Activated CD4-positive, alpha-beta T cell treated with anti-CD3 and anti-CD28 coated beads for 4 hours (primary cell): ENCODE measurements around the gene TBC1D16.
"Not testable (repeated sequence)": the region's sequence is repeated elsewhere in the genome, so short reads cannot be mapped to it uniquely, and the experiment has no call there.

ENCODE experiments used
- DNase-seq, 2 donors: peaks; one replicate each; pipeline ENCODE4 v3.0.0-alpha.2; 2020

Gene TBC1D16

GRCh38 chr17:80002690-80003490 is 32.8 kb downstream of the TBC1D16 start:
- DNase-seq = no peak

DNA sequence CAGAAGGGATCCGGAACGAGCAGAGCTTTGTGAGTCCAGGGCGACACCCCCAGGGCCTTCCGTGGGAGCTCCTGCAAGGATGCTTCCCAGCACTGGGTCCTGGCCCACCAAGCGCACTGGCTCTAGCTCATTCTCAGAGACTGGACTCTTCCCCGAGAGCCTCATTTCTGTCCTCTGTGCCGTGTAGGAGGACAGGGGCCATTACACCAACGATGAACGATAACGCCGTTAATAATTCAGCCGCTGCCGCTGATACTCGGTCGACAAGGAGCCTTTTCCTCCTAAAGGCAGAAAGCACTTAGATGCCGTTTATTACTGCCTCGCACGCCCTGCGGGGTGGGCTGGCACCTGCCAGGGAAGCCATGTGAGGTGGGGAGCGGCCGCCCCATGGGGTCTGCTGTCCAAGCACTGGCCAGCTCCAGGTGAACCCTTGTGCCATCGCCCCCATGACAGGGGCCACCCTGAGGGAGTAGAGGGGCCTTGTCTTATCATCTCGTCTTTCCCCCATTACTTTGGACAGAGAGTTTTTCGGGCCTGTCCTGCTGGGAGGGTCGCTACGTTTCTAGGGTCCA is 33.5 kb downstream of the TBC1D16 start:
- no peak for DNase-seq

DNA sequence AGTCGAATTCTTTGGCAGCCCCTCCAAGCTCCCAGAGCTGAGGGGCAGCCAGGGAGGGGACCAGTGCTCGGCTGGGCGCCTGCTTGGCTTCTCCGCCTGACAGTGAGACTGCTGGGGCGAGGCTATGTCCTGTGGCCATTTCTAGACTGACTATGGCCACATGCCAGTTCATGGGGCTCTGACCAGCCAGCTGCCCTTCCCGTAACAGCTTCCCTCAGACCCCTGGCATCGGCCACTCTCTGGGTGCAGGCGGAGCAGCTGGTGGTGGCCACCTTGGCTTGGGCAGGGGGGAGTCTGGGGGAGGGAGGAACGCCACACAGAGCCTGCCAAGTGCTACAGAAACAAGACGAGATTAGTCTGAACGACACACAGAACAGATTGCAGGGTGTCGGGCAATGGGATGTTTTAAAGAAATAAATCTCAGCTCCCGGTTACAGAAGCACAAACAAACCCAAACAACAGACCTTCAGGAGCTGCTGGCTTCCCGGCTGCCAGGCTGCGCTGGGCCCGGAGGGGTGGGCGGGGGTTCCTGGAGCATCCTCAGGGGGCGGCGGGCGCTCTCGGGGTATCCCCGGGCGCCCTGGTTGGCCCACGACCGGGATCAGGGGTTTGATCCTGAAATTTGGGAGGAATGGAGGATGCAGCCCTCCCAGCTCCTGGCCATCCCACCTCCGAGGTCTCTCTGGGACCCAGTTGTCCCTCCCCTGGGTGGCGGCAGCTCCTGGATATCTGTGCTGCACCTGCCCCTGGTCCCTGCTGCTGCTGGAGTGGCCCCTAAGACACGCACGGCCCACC is 34.5 kb downstream of the TBC1D16 start:
- no peak for DNase-seq

GRCh38 chr17:80000136-80000535 is 35.5 kb downstream of the TBC1D16 start:
- no peak for DNase-seq

GRCh38 chr17:79997011-79997660 is 38.5 kb downstream of the TBC1D16 start:
- peak; percentile 56 to 69 for DNase-seq

- DNase-seq = no peak
Measured at GRCh38 chr17:79996291-79996690, 39.4 kb downstream of the TBC1D16 start.

GRCh38 chr17:79995696-79996095 is 40.0 kb downstream of the TBC1D16 start:
- no peak for DNase-seq

DNA sequence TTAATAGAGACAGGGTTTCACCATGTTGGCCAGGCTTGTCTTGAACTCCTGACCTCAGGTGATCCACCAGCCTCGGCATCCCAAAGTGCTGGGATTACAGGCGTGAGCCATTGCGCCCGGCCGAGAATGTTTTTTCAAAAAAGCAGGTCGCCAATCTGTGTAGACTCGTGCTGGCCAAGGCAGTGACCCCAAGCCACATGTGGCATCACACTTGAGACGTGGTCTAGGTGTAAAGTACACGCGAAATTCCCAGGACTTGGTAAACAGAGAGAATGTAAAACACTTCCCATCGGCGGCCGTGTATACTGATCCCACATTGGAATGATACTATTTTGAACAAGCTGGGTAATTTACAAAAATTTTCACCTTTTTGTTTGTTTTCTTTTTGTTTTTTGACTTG is 41.1 kb downstream of the TBC1D16 start:
- no peak for DNase-seq

DNA sequence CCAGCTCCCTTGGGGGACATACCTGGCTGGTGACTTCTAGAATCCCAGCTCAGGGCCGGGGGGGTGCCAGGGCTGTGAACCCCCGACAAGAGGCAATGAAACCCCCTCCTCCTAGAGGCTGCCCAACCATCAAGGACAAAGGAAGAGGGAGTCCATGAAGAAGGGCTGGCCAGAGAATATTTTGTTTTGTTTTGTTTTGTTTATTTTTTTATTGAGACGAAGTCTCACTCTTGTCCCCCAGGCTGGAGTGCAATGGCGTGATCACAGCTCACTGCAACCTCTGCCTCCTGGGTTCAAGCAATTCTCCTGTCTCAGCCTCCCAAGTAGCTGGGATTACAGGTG is 41.5 kb downstream of the TBC1D16 start:
- not testable (repeated sequence) for DNase-seq

- peak; percentile 43 to 53 for DNase-seq
Measured at GRCh38 chr17:79993390-79994227, 42.1 kb downstream of the TBC1D16 start.

GRCh38 chr17:79992649-79993389 is 42.9 kb downstream of the TBC1D16 start:
- no peak for DNase-seq

DNA sequence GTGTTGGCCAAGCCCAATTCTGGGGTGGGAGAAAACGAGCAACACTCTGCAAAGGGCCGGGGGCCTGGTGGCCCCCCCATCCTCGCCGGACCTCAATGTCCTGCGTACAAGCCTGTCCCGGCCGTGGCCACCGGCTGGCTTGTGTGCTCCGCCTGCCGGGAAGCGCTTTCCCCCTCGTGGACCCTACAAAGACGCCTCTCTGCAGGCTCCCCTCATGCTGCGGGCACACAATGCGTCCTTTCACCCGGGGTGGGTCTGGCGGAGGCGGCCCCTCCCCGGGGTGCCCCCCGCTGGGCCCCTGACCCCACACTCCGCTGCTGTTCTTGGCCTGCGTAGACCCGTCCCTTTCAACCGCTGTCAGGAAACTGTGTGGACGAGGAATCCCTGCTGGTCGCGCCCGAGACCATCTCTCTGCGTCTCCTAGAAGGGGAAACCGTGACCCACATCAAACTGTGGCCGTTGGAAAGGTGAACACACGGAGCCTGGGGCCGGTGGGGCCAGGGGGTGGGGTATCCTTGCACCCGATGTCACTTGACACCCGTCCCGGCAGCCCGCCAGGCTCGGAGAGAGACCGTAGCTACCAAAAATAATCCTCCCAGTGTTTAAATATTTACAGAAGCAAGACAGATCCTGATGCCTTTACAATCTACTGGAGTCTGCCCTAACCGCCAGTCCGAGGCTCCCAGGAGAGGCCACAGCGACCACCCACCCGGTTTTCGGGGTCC is 43.6 kb downstream of the TBC1D16 start:
- no peak for DNase-seq

DNA sequence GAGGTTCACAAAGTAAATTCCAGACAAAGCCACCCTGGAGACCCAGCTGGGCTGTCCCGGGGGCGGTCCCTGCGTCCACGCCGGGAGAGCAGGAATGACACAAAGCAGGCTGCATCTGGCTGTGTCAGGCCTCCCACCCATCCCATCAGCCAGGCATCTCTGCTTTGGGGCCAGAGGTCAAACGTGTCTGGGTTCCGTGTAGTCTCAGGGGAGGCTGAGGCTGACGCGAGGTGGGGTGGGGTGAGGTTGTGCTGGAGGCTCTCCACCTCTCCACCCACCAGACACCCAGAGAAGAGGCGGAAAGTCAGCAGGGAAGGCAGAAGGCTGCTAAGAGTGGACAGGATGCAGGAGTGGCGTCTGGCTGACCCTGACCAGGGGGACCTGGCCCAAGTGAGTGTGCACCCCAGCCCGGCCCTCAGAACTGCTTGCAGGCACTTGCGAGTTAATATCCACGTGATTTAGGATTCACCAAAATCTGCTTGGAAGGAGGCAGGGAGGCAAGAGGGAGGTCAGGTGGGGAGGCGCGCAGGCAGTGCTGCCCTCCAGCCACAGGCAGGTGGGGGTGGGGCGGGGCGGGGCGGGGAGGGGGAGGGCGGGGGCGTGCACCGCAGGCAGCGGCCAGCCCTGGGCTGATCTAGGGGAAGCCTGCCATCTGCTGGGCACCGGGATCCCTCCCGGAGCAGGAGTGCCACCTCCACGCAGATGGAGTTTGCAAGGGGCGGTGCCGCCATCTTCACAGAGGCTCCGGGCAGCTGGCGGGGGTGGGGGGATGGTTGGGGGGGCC is 44.3 kb downstream of the TBC1D16 start:
- peak; percentile 84 to 85 for DNase-seq

GRCh38 chr17:79990704-79991103 is 45.0 kb downstream of the TBC1D16 start:
- DNase-seq = no peak

DNA sequence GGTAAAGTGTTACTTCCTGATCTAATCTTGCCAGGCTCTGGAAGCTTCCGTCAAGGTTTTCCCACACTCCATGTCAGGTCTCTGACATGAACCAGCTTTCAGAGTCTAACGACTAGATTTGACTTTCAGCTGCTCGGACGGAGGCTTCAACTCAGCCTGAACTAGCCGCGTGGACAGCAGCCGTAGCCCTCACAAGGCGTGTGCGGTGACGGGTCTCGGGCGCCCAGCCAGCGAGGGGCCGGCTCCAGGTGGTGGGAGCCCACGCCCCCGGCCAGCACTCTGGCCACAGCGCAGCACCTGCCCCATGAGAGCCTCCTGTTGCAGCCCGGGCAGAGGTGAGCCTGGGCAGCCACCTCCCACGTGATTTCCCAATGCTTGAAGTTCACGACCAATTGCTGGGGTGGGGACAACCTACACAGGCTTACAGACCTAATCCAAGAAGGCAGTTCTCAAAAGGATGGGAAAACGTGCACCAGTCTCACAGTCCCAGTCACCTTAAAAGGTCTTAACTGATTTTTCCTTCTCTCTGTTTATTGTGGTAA is 45.5 kb downstream of the TBC1D16 start:
- DNase-seq = no peak

GRCh38 chr17:79989106-79989835 is 46.4 kb downstream of the TBC1D16 start:
- no peak for DNase-seq

- no peak for DNase-seq
Measured at GRCh38 chr17:79988185-79988971, 47.3 kb downstream of the TBC1D16 start.

DNA sequence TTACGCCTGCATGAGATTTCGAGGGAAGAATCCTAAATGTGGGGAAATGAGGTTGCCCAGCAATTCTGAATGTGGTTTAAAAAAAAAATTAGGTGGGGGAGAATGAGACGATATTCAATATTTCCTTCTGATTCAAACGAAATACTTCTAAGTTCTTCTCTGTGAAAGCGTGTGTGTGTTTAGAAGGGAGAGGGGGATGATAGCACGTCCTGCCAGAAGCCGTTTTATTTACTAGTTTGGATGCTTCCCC is 47.8 kb downstream of the TBC1D16 start:
- no peak for DNase-seq
